ENCODE measurements around the gene SRP68.

The SRP68 gene

GRCh38 chr17:76053246-76054111, 18.8 kb downstream of the SRP68 start:
- ChIA-PET POLR2A (ENCODE audit: low non-redundant PET) (interaction anchor here (0.6 to 0.7 kb wide), 3 partner anchors 10 to 27 kb away, joined by 4 to 5 read pairs (median 5); no protein-coding TSS in a partner anchor), CTCF (interaction anchor here (0.6 to 1.0 kb wide), 3 partner anchors 39 to 283 kb away, joined by 3 to 5 read pairs (median 3); no protein-coding TSS in a partner anchor)
- no peak overlapping the region; the same call in 1 of the 2 replicates for H3K27ac ChIP-seq
- peak; percentile 78 for DNase-seq (ENCODE audit: low spot score)
- no peak for TF ChIP-seq CTCF (conservative IDR thresholded peaks at IDR 0.05; ENCODE audit: low read depth)

GRCh38 chr17:76051561-76051960, 20.8 kb downstream of the SRP68 start:
- no peak for DNase-seq (ENCODE audit: low spot score)
- no peak for TF ChIP-seq CTCF (conservative IDR thresholded peaks at IDR 0.05; ENCODE audit: low read depth)
- H3K27ac ChIP-seq, result no peak overlapping the region
- ChIA-PET POLR2A (ENCODE audit: low non-redundant PET) (no interaction called here), CTCF (interaction anchor here (0.6 kb wide), 1 partner anchor 336 kb away, joined by 5 read pairs; no protein-coding TSS in a partner anchor)

GRCh38 chr17:76050538-76051467, 21.5 kb downstream of the SRP68 start:
- ChIA-PET POLR2A (ENCODE audit: low non-redundant PET) (no interaction called here), CTCF (no interaction called here)
- DNase-seq (ENCODE audit: low spot score), result no peak
- TF ChIP-seq CTCF (conservative IDR thresholded peaks at IDR 0.05; ENCODE audit: low read depth), result no peak
- H3K27ac ChIP-seq, result no peak overlapping the region

GRCh38 chr17:76049836-76050537, 22.3 kb downstream of the SRP68 start:
- TF ChIP-seq CTCF (conservative IDR thresholded peaks at IDR 0.05; ENCODE audit: low read depth), result no peak
- POLR2A ChIA-PET (ENCODE audit: low non-redundant PET), result no interaction called here
- CTCF ChIA-PET, result no interaction called here
- no peak for DNase-seq (ENCODE audit: low spot score)
- H3K27ac ChIP-seq, result no peak overlapping the region

GRCh38 chr17:76049239-76049638, 23.1 kb downstream of the SRP68 start:
- POLR2A ChIA-PET (ENCODE audit: low non-redundant PET), result no interaction called here

More at GRCh38 chr17:76049239-76049638, 23.1 kb downstream of the SRP68 start:
- CTCF ChIA-PET, result no interaction called here
- H3K27ac ChIP-seq, result no peak overlapping the region
- DNase-seq (ENCODE audit: low spot score), result no peak
- TF ChIP-seq CTCF (conservative IDR thresholded peaks at IDR 0.05; ENCODE audit: low read depth), result no peak
